Measurements from ENCODE around the gene TMEM161B.
A peak's percentile ranks its signal among the peaks of the same experiment; 100 is the strongest.
"Not testable (repeated sequence)": the region's sequence is repeated elsewhere in the genome, so short reads cannot be mapped to it uniquely, and the experiment has no call there.

Gene TMEM161B

DNA sequence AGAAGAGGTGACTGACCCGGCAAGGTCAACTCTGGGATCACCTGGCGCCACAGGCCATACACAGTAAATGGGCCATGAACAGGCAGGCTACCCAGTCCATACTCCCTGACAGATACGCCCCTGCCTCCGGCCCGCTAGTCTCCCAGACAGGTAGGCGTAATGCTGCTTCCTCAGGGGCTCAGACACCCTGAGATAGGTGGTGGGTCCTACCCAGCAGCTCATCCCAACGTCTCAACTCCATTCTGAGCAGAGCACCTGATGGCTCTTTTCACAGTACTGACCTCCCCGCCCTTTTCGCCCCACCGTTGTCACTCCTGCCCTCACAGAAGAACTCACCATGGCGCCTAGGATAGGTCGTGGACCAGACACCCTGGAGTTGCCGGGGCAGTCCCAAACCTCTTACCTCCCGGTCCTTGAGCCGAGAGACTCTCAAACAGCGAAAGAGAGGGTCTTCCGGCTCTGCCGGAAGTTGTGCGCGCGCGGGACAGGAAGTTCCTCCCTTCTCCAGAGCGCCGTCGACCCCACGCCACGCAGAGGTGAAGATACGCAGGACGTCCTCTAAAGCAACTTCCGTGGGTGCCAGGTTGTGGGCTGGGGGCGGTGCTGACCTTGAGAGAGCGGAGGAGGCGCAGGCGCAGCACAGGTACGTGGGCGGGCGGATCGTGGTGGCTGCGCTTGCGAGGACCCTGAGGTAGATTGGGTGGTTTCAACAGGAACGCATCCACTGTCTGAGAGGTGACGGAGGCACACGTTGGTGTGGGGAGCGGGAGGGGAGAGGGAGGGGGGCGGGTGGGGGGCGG lies at the start of gene TMEM161B:
TSS of gene TMEM161B (minus strand) at position 461 of the 800 bp plus-strand sequence. CDS start at position 339, 122 bp downstream.
- peak; percentile 80 for DNase-seq (ENCODE audit: low spot score)

DNA sequence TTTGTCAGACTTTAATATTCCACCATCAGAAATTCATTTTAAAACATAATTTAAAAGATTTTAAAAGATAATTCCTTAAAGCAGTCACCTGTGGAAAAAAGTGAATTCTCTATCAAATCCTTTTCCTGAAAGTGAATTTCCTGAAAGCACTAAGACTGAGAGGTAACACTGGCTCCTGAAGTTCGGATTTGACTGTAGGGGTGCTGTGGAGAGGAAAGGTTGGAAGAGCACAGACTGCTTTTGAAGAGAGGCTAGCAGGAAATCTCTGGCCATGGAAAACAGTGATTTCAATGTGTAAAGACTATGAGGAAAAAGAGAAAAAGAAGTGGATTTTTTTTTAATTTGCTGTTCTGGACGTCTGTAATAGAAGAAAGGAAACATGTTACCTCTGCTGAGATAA lies 35.7 kb upstream of the TMEM161B start:
- DNase-seq (ENCODE audit: low spot score), result no peak

DNA sequence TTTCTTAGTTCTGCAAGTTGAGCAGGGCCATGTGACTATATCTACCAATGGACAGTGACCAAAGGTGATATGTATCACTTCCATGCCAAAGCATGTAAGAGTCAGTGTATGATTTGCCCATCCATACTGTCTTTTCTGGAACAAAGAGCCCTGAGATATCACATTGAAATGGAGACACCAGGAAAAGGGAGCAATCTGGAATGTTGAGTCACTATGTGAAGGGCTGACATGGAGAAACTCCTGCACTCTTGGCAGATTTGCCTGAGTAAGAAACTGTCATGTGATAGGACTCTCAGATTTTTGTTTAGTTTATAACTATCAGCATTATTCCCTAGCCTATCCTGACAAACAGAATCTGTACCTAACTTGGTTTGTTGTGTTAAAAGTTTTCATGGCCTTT lies 29.8 kb upstream of the TMEM161B start:
- DNase-seq (ENCODE audit: low spot score), result peak; percentile 6

DNA sequence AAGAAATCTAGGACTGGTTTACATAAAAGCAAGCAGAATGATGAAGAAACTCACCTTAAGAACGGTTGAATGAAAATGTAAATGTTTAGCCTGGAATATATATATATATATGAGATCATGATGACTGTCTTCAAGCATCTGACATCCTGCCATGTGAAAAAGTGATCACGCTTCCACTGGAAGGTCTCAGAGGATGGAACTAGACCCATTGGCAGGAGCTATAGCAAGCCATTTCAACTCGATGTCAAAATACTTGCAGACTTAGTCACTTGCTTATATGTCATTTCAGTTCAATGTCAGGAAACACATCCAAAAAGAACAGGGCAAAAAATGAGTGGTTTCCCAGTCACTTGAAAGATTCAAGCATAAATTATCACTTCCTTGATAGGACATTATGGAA lies 22.2 kb upstream of the TMEM161B start:
- no peak for DNase-seq (ENCODE audit: low spot score)

DNA sequence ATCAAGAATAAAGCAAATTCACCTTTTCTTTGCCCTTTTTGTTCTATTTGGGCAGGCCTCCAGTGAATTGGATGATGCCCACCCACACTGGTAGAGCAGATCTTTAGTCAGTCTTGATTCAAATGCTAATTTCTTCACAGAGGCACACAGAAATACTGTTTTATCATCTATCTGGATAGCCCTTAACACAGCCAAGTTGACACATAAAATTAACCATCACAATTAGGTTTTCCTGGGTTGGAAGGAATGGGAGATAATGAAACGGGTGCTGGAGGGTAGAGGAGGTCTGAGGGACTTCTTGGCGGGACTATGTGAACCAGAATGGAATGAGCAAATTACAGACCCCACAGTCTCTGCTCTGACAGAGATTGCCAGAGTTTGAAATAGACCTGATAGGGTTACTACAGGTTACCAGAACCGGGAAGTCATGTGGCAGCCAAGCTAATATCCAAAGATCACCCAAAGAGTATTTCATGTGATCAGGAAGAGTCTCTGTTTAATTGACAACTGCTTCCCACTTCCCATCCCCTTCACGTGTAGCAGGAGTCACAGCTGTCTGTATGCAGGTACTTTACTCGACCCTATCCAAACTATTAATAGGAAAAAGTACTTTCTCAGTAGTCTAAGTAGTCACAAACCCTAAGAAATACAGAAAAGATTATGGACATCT lies 20.0 kb upstream of the TMEM161B start:
- no peak for DNase-seq (ENCODE audit: low spot score)

DNA sequence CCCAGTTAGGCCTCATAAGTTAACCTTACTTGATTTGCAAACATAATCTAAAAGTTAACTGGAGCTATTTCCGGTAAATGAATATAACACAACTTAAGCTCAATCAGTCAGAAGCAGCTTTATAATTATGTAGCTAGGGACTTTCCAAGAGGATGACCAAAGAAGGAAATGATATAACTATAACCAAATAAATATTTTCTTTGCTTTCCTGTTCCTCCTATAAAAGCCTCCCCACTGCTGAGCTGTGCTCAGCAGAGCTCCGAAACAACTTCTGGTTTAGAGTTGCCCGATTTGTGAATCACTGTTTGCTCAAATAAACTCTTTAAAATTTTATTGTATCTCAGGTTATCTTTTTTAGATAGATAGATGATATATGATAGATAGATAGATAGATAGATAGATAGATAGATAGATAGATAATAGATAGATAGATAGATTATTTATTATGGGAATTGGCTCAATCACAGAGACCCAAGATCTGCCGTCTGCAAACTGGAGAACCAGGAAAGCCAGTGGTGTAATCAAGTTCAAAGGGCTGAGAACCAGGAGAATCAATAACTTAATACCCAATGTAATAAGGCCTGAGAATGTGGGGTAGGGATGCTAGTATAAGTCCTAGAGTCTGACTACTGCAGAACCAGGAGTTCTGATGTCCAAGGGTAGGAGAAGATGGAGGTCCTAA lies 19.3 kb upstream of the TMEM161B start:
- no peak for DNase-seq (ENCODE audit: low spot score)

DNA sequence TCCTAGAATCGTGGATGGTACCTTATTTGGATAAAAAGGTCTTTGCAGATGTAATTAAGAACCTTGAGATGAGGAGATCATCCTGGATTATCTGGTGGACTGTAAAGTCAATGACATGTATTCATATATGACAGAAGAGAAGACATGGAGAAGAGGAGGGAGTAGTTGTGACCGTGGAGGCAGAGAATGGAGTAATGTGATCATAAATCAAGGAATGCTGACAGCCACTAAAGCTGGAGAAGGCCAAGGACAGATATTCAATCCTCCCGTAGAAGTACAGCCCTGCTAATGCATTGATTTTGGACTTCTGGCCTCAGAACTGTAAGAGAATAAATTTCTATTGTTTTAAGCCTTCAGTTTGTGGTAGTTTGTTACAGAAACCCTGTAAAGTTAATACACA lies 18.7 kb upstream of the TMEM161B start:
- DNase-seq (ENCODE audit: low spot score), result no peak

DNA sequence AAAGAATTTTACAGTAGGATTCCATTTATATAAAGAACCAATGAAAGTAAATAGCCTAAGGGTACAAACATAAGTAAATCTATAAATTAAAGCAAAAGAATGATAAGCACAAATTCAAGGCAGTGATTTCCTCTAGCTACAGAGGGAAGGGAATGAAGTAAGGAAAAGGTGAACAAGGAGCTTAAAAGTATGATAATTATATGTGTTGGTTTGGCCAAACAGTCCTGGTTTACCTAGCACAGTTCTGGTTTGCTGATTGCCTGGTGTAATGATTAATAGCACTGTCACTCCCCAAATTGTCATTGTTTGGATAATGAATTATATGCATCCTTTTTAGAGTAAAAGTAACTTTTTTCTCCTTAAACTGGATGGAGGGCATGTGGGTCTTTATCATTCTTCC lies 15.0 kb upstream of the TMEM161B start:
- DNase-seq (ENCODE audit: low spot score), result no peak

DNA sequence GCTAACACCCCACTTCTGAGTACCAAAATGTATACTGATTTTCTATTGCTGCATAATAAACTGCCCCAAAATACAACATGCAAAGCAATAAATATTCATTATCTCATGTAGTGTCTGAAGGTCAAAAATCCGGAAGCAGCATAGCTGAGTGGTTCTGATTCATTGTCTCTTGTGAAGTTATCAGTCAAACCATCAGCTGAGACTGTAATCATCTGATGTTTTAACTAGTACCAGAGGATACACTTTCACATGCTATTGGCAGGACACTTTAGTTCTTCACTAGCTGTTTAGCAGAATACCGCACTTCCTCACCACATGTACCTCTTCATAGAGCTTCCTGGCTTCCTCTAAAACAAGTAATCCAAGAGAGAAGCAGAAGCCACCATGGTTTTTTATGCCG lies 12.7 kb upstream of the TMEM161B start:
- DNase-seq (ENCODE audit: low spot score), result no peak

DNA sequence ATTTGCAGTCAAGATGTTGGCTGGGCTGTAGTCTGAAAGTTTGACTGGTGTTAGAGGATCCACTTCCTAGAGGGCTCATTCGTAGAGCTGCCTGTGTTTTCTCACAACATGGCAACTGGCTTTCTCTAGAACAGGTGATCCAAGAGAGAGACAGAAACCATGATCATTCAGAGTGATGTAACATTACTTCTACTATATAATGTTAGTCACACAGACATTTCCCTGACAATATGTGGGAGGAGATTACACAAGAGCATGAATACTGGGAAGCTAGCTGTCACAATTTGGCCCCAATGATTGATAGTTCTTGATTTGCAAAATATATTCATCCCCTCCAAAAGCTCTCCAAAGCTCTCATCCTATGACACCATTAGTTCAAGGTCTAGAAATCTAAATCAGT lies 10.9 kb upstream of the TMEM161B start:
- no peak for DNase-seq (ENCODE audit: low spot score)

DNA sequence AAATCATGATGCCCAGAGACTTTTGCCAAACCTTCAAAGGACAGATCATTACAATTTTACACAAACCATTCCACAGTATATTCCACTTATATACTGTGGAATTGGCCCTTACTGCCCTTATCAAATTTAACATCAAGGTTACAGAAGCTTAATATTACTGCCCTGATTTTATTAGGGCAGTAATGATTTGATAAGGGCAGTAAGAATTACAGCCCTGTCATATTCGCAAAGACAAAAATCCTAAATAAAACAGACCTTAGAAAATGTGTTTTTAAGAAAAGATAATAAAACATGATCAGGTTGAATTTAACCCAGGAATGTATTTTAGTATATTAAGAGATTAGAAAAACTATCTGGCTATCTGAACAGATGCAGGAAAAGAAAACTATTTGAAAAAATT lies 7.7 kb upstream of the TMEM161B start:
- DNase-seq (ENCODE audit: low spot score), result no peak

DNA sequence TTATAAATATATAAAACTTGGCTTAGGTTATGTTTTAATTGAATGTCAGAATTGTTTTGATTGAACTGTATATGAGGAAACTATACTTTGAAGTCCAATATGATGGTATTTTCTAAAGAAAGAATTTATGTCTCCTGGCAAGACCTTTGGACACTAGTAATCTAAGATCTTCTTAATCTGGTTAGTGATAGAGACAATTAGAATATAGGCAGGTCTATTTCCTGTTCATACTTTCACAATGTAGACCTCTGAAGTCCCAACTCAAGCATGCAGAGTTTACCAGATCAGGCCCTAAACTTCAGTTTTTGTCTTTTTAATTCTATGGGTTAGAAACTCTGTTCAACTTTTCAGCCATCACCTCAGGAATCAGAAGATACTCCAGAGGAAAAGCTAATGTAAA lies 6.9 kb upstream of the TMEM161B start:
- no peak for DNase-seq (ENCODE audit: low spot score)

DNA sequence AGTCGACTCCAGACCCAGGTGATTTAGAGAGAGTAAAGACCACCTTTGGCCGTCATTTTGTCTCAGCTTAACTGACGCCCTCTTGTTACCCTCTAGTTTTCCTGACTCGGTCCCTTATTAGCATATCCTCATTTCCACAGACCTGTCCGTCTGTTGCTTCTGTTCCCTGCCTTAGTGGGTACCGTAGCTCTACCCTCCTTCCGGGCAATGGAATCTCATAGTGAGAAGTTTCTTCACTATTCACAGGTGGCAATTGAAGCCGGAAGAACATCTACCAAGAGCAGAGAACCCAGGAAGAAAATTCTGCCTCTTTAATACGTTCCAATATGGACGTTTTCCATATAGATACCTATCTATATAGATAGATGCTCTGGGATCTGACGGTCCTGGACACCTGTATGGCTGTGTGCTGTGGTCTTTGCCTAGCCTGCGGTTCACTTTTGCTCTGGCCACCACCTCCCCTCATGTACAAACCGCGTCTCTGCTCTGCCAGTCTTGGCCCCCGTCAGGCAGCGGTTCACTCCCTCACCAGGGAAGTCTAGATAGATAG lies 652 bp upstream of the TMEM161B start:
- peak; percentile 9 for DNase-seq (ENCODE audit: low spot score)

DNA sequence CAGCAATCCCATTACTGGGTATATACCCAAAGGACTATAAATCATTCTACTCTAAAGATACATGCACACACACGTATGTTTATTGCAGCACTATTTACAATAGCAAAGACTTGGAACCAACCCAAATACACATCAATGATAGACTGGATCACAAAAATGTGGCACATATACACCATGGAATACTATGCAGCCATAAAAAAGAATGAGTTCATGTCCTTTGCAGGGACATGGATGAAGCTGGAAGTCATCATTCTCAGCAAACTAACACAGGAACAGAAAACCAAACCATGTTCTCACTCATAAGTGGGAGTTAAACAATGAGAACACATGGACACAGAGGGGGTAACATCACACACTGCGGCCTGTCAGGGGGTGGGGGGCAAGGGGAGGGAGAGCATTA lies 4.1 kb downstream of the TMEM161B start:
- DNase-seq (ENCODE audit: low spot score), result not testable (repeated sequence)

DNA sequence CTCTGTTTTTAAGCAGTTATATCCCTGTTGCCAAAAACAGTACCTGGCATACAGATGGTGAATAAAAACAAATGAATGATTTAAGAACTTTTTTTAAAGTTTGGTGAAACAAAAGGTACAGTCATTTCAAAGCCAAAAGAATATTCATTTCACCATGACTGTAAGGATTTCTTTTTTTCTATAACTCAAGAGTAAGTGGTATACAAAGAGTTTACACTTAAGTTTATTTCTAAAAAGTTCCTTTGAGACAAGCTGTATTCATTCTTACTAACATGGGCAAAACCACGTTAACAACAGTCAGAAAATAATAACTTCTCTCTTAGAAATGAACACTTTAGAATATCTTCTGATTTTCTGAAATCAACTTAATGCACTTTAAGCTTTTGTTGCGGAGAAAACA lies 5.3 kb downstream of the TMEM161B start:
- no peak for DNase-seq (ENCODE audit: low spot score)

DNA sequence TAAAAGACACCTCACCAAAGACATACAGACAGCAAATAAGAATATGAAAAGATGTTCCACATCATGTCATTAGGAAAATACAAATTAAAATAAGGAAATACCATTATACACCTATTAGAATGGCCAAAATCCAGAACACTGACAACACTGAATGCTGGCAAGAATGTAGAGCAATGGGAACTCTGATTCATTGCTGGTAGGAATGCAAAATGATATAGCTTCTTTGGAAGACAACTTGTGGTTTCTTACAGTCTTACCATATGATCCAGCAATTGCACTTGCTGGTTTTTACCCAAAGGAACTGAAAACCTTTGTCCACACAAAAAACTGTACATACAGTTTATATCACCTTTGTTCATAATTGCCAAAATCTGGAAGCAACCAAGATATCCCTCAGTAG lies 6.5 kb downstream of the TMEM161B start:
- no peak for DNase-seq (ENCODE audit: low spot score)

DNA sequence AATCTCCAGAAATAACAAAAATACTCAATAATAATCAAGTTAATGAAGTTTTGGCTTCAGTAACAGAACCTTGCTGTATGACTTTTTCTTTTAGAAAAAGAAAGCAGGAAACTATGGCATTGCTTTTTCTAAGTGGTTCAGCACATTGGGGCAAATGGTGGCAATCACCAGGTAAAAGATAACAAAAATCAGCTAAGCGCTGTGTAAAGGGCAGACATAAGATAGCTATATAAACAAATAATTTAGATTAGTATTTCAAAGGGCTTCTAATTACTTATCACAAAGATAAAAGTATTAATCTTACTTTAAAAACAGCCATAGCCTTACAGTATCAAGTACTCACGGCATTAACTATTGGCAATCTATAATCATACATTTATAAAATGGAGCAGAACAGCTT lies 10.0 kb downstream of the TMEM161B start:
- no peak for DNase-seq (ENCODE audit: low spot score)

DNA sequence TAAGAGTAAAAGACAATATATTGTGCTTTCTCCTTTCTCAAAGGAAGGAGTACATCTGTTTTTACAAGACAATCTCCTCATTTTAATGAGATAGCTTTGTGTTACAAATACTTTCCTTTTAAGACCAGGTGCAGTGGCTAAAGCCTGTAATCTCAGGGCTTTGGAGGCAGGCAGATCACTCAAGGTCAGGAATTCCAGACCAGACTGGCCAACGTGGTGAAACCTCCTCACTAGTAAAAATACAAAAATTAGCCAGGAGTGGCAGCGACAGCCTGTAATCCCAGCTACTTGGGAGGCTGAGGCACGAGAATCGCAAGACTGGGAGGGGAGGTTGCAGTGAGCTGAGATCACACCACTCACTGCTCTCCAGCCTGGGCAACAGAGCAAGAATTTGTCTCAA lies 11.8 kb downstream of the TMEM161B start:
- DNase-seq (ENCODE audit: low spot score), result no peak

DNA sequence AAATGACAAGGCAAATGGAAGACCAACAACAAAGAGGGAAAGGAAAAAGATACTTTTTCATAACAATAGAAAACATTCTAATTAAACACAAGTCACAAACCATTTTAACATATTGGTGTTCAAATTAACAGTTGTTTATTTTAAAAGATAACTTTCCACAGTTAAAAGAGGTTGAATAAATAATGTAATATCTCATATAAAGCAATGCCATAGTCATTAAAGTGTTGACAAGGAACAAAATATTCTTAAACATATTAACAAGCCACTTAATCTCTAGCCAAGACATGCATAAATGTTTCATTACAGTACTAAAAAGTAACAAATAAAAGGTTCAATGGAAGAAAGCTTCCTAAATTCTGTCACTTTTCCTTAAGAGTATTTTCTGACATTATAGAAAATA lies 12.6 kb downstream of the TMEM161B start:
- no peak for DNase-seq (ENCODE audit: low spot score)

DNA sequence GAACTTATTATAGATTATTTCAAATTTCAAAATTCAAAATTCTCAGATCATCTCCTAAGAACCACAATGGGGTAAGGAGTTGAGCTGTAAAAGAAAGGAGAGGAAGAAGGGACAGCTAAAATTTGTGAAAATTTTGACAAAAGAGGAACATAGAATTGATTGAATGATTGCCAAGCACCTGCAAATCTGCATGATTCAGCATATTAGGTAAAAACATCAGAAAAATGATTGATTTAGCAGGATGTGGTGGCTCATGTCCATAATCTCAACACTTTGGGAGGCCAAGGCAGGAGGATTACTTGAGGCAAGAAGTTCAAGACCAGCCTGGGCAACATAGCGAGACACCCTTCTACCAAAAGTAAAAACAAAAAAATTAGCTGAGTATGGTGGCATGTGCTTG lies 14.3 kb downstream of the TMEM161B start:
- no peak for DNase-seq (ENCODE audit: low spot score)

DNA sequence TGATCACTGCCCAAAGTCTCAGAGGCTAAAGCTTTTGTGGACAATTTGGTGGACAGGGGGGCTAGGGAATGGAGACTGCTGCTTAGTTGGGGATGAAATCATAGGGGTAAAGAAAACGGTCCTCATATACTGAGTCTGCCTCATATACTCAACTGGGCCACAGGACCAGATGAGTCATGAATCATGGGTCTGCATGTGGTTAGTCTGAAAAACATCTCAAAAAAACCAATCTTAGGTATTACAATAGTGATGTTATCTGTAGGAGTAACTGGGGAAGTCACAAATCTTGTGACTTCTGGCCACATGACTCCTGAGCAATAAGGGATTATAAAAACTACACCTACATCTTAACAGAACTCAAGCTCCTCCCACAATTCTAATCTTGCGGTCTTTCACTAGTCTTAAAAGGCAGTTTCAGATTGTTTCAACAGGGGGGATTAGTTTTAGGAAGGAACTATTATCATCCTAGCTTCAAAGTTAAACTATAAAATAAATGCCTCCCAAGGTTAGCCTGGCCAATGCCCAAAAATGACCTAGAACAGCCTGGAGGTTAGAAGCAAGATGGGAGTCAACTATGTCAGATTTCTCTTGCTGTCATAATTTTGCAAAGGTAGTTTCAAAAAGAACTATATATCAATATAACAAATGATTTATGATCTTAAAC lies 17.5 kb downstream of the TMEM161B start:
- DNase-seq (ENCODE audit: low spot score), result no peak

DNA sequence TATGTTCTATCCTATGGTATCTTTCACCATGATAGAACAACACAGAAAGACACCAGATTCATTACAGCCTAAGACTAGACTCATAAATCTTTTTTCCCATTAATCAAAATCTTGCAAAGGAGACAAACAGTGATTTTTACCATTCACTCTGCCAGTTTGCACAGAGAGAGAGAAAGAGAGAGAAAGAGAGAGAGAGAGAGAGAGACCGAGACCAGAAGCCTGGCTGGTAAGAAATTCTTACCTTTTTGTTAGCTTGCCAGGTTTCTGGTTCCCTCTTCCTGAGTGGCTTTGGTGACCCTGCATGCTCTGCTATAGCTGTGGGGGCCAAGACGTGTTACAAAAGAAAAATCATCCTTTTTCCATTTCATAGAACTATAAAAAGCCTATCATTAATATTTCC lies 18.6 kb downstream of the TMEM161B start:
- no peak for DNase-seq (ENCODE audit: low spot score)

Data from AG08395 (cell line).